Upper lobe of right lung (tissue), 1 donor: Measurements from ENCODE around the gene CAPRIN2. TPM values are rescaled to one million over a fixed set of nuclear protein-coding genes. Genes with fewer than 3 reads are reported as not detected.

ENCODE experiments used
- ATAC-seq: fragments of 200-7000 bp; cut with Tn5 transposase; one replicate; pipeline ENCODE4 v1.9.1; 2020; ENCODE audit warnings: mild to moderate bottlenecking, moderate library complexity
- DNase-seq: peaks from one replicate; pipeline ENCODE4 v3.0.0-alpha.2; 2020
- H3K27ac ChIP-seq: fragments of 200-600 bp; one replicate; pipeline ENCODE4 v1.8.0; 2022
- H3K27me3 ChIP-seq: fragments of 200-600 bp; one replicate; pipeline ENCODE4 v1.8.0; 2022; ENCODE audit warnings: mild to moderate bottlenecking
- H3K36me3 ChIP-seq: fragments of 200-600 bp; one replicate; pipeline ENCODE4 v1.8.0; 2022
- H3K4me1 ChIP-seq: fragments of 200-600 bp; one replicate; pipeline ENCODE4 v1.8.0; 2022
- H3K4me3 ChIP-seq: fragments of 200-600 bp; one replicate; pipeline ENCODE4 v1.8.0; 2022; ENCODE audit warnings: mild to moderate bottlenecking
- H3K9me3 ChIP-seq: fragments of 200-600 bp; one replicate; pipeline ENCODE4 v1.8.0; 2022
- intact Hi-C: fragments of 100-400 bp; cut with DNase I; formaldehyde crosslinking; loops from one replicate; pipeline ENCODE4 v1.11.0; 2022
- total RNA-seq: library from RNA; stranded (reverse); fragmentation: NEBNext Ultra II Directional; extraction: Animal tissue kit (Norgen Biotek cat#: 25700); gene quantifications from one replicate; pipeline ENCODE4 v1.2.1, GENCODE V29; 2021
- TF ChIP-seq, protein P1 (sequence below): fragments of 200-600 bp; IDR thresholded peaks from one replicate; pipeline ENCODE4 v1.8.0; 2022; ENCODE audit warnings: antibody characterized with exemption
- donor health status: DM: no; HTN: yes; CAD: no; lungs with severe emphysema.

CAPRIN2 gene
- total RNA-seq, 1 donor from 2014 or later = 17.2 TPM

DNA sequence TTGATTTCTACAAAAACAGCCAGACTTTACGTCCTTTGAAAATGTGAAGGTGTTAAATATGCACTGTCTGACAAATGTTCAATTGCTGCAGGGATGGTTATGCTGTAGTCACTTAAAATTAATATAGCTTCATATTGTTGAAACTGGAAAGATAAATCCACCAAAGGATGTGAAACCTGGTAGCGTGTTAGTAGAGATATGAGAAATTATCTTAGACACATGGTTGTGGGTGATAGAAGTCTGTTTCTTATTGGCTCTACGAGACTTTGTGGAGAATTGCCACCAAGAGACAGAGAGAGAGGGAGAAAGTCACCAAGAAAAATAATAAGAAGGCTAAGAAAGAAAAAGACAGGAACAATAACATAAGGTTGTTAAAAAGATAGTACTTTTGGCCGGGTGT is 2.6 kb upstream of the CAPRIN2 start:
- no peak for ATAC-seq
- peaks cover 12% of the 10 kb centered on the region for H3K4me1 ChIP-seq
- intact Hi-C loops = no loop called here

DNA sequence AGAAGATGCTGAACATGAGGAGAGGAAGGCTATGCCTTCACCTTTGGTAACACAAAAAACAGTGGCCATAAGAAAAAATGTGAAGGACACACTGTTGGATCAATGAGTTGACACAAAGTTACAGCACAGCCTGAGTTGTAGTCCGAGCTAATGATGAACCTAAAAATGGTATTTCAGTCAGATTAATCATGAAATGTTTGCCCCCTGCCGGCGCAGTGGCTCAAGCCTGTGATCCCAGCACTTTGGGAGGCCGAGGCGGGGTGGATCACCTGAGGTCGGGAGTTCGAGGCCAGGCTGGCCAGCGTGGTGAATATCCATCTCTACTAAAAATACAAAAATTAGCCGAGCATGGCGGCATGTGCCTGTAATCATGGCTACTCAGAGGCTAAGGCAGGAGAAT is 1.3 kb upstream of the CAPRIN2 start:
- intact Hi-C loops = no loop called here
- H3K27me3 ChIP-seq = no peaks in the 10 kb centered on the region
- DNase-seq (no peak), ATAC-seq (no peak)
- no peaks in the 10 kb centered on the region for H3K9me3 ChIP-seq
- H3K4me3 ChIP-seq = no peak overlapping the region
- TF ChIP-seq, protein P1, sequence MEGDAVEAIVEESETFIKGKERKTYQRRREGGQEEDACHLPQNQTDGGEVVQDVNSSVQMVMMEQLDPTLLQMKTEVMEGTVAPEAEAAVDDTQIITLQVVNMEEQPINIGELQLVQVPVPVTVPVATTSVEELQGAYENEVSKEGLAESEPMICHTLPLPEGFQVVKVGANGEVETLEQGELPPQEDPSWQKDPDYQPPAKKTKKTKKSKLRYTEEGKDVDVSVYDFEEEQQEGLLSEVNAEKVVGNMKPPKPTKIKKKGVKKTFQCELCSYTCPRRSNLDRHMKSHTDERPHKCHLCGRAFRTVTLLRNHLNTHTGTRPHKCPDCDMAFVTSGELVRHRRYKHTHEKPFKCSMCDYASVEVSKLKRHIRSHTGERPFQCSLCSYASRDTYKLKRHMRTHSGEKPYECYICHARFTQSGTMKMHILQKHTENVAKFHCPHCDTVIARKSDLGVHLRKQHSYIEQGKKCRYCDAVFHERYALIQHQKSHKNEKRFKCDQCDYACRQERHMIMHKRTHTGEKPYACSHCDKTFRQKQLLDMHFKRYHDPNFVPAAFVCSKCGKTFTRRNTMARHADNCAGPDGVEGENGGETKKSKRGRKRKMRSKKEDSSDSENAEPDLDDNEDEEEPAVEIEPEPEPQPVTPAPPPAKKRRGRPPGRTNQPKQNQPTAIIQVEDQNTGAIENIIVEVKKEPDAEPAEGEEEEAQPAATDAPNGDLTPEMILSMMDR = no peak
- H3K4me1 ChIP-seq = peaks cover 12% of the 10 kb centered on the region
- no peak overlapping the region for H3K27ac ChIP-seq
- H3K36me3 ChIP-seq = no peaks in the 10 kb centered on the region

More for the DNA sequence above, 2.6 kb upstream of the CAPRIN2 start:
- no peak overlapping the region for H3K27ac ChIP-seq
- H3K36me3 ChIP-seq = no peaks in the 10 kb centered on the region
- H3K4me3 ChIP-seq = no peak overlapping the region
- H3K27me3 ChIP-seq = no peaks in the 10 kb centered on the region
- DNase-seq = no peak
- TF ChIP-seq, protein P1 = no peak
- H3K9me3 ChIP-seq = no peaks in the 10 kb centered on the region

DNA sequence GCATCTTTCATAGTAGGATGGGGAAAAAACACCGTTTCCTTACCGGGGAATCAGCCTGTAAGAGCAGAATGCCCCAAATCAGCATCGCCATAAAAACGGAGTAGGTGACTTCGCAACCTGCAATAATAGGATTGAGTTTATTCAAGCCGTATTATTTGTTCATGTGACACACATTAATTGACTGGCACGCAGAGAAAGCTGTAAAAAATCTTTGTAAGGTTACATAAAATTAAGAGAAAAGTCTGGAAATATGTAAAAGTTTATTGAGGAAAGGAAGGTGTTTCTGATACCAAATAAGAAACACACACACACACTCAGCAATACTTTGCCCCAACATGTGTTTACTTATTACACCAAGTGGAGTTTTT is 628 bp upstream of the CAPRIN2 start:
- H3K9me3 ChIP-seq = no peaks in the 10 kb centered on the region
- peak overlapping the region; percentile 88 for H3K27ac ChIP-seq
- DNase-seq = no peak
- TF ChIP-seq, protein P1 = no peak
- ATAC-seq = no peak
- peaks cover 12% of the 10 kb centered on the region for H3K4me1 ChIP-seq
- peak overlapping the region; percentile 85 for H3K4me3 ChIP-seq
- H3K36me3 ChIP-seq = no peaks in the 10 kb centered on the region
- no peaks in the 10 kb centered on the region for H3K27me3 ChIP-seq
- intact Hi-C loops = no loop called here

DNA sequence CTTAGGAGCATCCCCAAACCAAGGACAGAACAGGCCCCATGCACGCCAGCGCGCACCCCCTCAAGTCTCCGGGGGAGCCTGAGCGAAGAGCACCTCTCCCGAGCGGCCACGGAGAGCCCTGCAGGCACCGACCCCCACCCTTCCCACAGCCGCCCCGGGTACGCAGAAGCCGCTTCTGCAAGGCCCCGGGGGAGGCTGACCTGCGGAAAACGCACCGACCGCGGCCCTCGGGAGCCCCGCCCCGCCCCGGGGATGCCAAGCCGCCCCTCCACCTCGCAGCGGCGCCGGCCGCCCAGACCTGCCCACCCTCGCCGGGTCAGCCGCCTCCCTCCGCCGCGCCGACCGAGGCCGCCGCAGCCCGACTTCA is 385 bp downstream of the CAPRIN2 start:
- Histone ChIP-seq H3K27me3 (no peaks in the 10 kb centered on the region), H3K9me3 (no peaks in the 10 kb centered on the region), H3K4me1 (peaks cover 12% of the 10 kb centered on the region), H3K27ac (peak overlapping the region; percentile 65), H3K4me3 (peak overlapping the region; percentile 85), H3K36me3 (no peaks in the 10 kb centered on the region)
- no peak for DNase-seq
- ATAC-seq = no peak
- intact Hi-C loops = no loop called here
- TF ChIP-seq, protein P1 = no peak

DNA sequence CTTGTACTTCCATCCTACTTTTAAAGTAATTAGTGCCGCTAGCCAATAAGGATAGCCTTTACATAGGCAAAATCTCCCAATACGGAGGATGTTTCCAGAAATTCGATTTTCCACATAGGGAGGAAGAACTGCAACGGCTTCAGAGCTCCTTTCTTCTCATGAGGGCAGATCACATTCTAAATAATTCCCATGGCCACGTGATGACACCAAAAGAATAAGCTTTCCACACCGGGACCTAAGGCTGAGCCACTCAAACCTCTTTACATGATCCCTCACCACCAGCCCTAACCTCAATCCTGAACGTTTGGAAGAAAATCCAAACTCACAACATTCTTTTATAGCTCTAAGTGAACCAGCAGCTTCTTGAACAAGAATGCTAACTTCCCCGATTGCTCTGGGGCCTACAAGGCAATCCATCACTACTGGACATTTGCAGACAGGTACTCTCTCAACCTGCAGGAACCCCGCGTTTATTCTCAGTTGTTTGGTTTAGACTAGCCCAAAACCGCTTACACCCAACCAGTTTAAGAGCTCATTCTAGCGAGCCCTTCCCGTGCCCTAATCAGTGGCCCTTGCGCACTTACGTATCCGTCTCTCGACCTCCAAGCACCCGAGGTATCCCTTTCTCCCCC is 884 bp downstream of the CAPRIN2 start:
- DNase-seq (no peak), ATAC-seq (no peak)
- Histone ChIP-seq H3K27me3 (no peaks in the 10 kb centered on the region), H3K27ac (peak overlapping the region; percentile 65), H3K4me3 (peak overlapping the region; percentile 85), H3K9me3 (no peaks in the 10 kb centered on the region), H3K4me1 (peaks cover 12% of the 10 kb centered on the region), H3K36me3 (no peaks in the 10 kb centered on the region)
- intact Hi-C loops = no loop called here
- TF ChIP-seq, protein P1 = no peak

DNA sequence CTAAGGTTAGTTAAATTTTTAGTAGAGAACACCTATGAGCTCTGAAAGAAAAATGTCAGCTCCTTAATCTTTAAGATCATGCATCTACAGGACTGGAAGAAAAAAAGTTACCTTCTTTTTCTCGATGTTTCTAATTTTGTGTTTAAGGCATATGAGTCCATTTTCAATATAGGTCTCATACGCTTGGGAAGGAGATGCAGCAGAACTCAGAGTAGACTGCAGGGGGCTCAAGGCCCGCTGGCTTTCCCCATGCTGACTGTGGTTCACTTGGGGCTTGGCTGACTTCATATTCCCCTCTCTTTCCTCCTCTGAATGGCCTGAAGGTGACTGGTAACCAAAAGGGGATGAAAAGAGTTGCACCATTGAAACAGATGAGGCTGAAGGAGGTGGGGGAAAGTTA is 1.5 kb downstream of the CAPRIN2 start:
- Histone ChIP-seq H3K36me3 (no peaks in the 10 kb centered on the region), H3K27ac (no peak overlapping the region), H3K4me3 (peak overlapping the region; percentile 85), H3K27me3 (no peaks in the 10 kb centered on the region), H3K4me1 (peaks cover 12% of the 10 kb centered on the region), H3K9me3 (no peaks in the 10 kb centered on the region)
- ATAC-seq (no peak), DNase-seq (no peak)
- intact Hi-C loops = no loop called here
- TF ChIP-seq, protein P1 = peak; percentile 6
